Measurements from ENCODE around the gene GPR31.

GRCh38 chr6:167154895-167155294, 2.9 kb downstream of the GPR31 start:
- TF ChIP-seq, protein P1, sequence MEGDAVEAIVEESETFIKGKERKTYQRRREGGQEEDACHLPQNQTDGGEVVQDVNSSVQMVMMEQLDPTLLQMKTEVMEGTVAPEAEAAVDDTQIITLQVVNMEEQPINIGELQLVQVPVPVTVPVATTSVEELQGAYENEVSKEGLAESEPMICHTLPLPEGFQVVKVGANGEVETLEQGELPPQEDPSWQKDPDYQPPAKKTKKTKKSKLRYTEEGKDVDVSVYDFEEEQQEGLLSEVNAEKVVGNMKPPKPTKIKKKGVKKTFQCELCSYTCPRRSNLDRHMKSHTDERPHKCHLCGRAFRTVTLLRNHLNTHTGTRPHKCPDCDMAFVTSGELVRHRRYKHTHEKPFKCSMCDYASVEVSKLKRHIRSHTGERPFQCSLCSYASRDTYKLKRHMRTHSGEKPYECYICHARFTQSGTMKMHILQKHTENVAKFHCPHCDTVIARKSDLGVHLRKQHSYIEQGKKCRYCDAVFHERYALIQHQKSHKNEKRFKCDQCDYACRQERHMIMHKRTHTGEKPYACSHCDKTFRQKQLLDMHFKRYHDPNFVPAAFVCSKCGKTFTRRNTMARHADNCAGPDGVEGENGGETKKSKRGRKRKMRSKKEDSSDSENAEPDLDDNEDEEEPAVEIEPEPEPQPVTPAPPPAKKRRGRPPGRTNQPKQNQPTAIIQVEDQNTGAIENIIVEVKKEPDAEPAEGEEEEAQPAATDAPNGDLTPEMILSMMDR (conservative IDR thresholded peaks at IDR 0.05; ENCODE audit: low read depth, low read length), result no peak
- TF ChIP-seq EZH2 (IDR thresholded peaks at IDR 0.05; ENCODE audit: low read length, unreplicated experiment), result no peak
